HCT116 (cell line): ENCODE results near the gene CERS6.

Experiments
- ATF3 ChIP-seq: IDR thresholded peaks from 2 replicates; pipeline ENCODE4 v1.6.1; 2012
- CTCF ChIP-seq, 3 experiments: fragments of 200-600 bp in 1 of 3; sonication (generic) in 1 of 3; IDR thresholded peaks in 2 of 3; conservative IDR thresholded peaks in 1 of 3; 2 replicates each; pipeline ENCODE4 v1.5.1; 2012 to 2017; ENCODE audit warnings: low read depth in 2 of 3, low read length in 2 of 3, antibody characterized with exemption in 1 of 3, borderline replicate concordance in 1 of 3, control low read depth in 1 of 3, mild to moderate bottlenecking in 1 of 3, mixed read lengths in 1 of 3, mixed run types in 1 of 3, moderate library complexity in 1 of 3; ENCODE audit not compliant: insufficient read depth in 1 of 3
- EGR1 ChIP-seq: IDR thresholded peaks from 2 replicates; pipeline ENCODE4 v1.6.1; 2012; ENCODE audit warnings: low read depth
- EZH2phosphoT487 ChIP-seq: fragments of 200-600 bp; IDR thresholded peaks from 2 replicates; pipeline ENCODE4 v1.6.1; 2018; ENCODE audit warnings: antibody characterized with exemption, borderline replicate concordance
- POLR2A ChIP-seq: IDR thresholded peaks from 2 replicates; pipeline ENCODE4 v1.7.0; 2011; ENCODE audit warnings: borderline replicate concordance; ENCODE audit not compliant: insufficient read depth, insufficient read length; ENCODE audit errors: extremely low read depth
- REST ChIP-seq: IDR thresholded peaks from 2 replicates; pipeline ENCODE4 v1.6.1; 2012; ENCODE audit warnings: low read depth
- SP1 ChIP-seq: IDR thresholded peaks from 2 replicates; pipeline ENCODE4 v1.6.1; 2012; ENCODE audit warnings: low read depth
- SRF ChIP-seq: IDR thresholded peaks from 2 replicates; pipeline ENCODE4 v1.6.1; 2012; ENCODE audit warnings: low read depth
- ZNF274 ChIP-seq: fragments of 200-500 bp; sonication (Bioruptor generic); IDR thresholded peaks from 2 replicates; pipeline ENCODE4 v1.6.1; 2014; ENCODE audit warnings: mild to moderate bottlenecking, low read depth, low read length, inconsistent platforms

GRCh38 chr2:168802859-168803725 lies 347.0 kb downstream of the CERS6 start:
- TF ChIP-seq EZH2phosphoT487 (no peak), CTCF (IDR thresholded peaks at IDR 0.05 in 2 of 3, conservative IDR thresholded peaks at IDR 0.05 in 1 of 3; ENCODE audit: borderline replicate concordance in 1 of 3, insufficient read depth in 1 of 3, low read depth in 2 of 3, low read length in 2 of 3) (no peak), ZNF274 (no peak), EGR1 (no peak), POLR2A (no peak), SP1 (0 out of 2 replicates have a peak, but pooled peaks have one; percentile 4), ATF3 (no peak), SRF (no peak), REST (no peak)
